GM23248 (cell line): ENCODE data around the gene PSMC6. TPM values are rescaled to one million over a fixed set of nuclear protein-coding genes. Genes with fewer than 3 reads are reported as not detected.
"Not testable (repeated sequence)": the region's sequence is repeated elsewhere in the genome, so short reads cannot be mapped to it uniquely, and the experiment has no call there.

Experiments
- DNase-seq: peaks from one replicate; pipeline ENCODE4 v3.0.0-alpha.2; 2015
- H2AFZ ChIP-seq: fragments of 200-600 bp; sonication (generic); 2 replicates; pipeline ENCODE4 v1.6.1; 2016; ENCODE audit warnings: antibody characterized with exemption
- H3F3A ChIP-seq: fragments of 200-600 bp; sonication (generic); 2 replicates; pipeline ENCODE4 v1.6.1; 2016; ENCODE audit warnings: mild to moderate bottlenecking, antibody characterized with exemption, mixed run types; ENCODE audit not compliant: insufficient read depth
- H3K27ac ChIP-seq: fragments of 200-600 bp; sonication (generic); 2 replicates; pipeline ENCODE4 v1.5.1; 2016; ENCODE audit warnings: mild to moderate bottlenecking
- H3K27me3 ChIP-seq: fragments of 200-600 bp; sonication (generic); replicated peaks from 2 replicates; pipeline ENCODE4 v1.6.1; 2016; ENCODE audit warnings: mild to moderate bottlenecking; ENCODE audit not compliant: insufficient read depth
- H3K36me3 ChIP-seq: fragments of 200-600 bp; sonication (generic); 2 replicates; pipeline ENCODE4 v1.6.1; 2016; ENCODE audit warnings: low read depth, mild to moderate bottlenecking
- H3K4me1 ChIP-seq: fragments of 200-600 bp; sonication (generic); 2 replicates; pipeline ENCODE4 v1.6.1; 2016; ENCODE audit warnings: mild to moderate bottlenecking; ENCODE audit not compliant: insufficient read depth
- H3K4me2 ChIP-seq: fragments of 200-600 bp; sonication (generic); one replicate; pipeline ENCODE4 v1.6.1; 2016; ENCODE audit warnings: mild to moderate bottlenecking; ENCODE audit not compliant: unreplicated experiment
- H3K4me3 ChIP-seq: fragments of 200-600 bp; sonication (generic); 2 replicates; pipeline ENCODE4 v1.5.1; 2016; ENCODE audit warnings: mild to moderate bottlenecking
- H3K79me2 ChIP-seq: fragments of 200-600 bp; sonication (generic); 2 replicates; pipeline ENCODE4 v1.6.1; 2016; ENCODE audit warnings: mild to moderate bottlenecking; ENCODE audit not compliant: insufficient read depth
- H3K9ac ChIP-seq: fragments of 200-600 bp; sonication (generic); 2 replicates; pipeline ENCODE4 v1.6.1; 2016; ENCODE audit warnings: mild to moderate bottlenecking
- H3K9me2 ChIP-seq: fragments of 200-600 bp; sonication (generic); 2 replicates; pipeline ENCODE4 v1.6.1; 2016; ENCODE audit warnings: mixed run types, mild to moderate bottlenecking, moderate library complexity; ENCODE audit not compliant: insufficient read depth
- H3K9me3 ChIP-seq: fragments of 200-600 bp; sonication (generic); one replicate; pipeline ENCODE4 v1.6.1; 2017; ENCODE audit warnings: low read depth
- H4K20me1 ChIP-seq: fragments of 200-600 bp; sonication (generic); 2 replicates; pipeline ENCODE4 v1.6.0; 2016; ENCODE audit not compliant: insufficient read depth
- EZH2 ChIP-seq: fragments of 200-600 bp; sonication (generic); IDR thresholded peaks from 2 replicates; pipeline ENCODE4 v1.6.1; 2018; ENCODE audit warnings: antibody characterized with exemption, mild to moderate bottlenecking; ENCODE audit not compliant: insufficient read depth, poor library complexity, severe bottlenecking
- EZH2phosphoT487 ChIP-seq: fragments of 200-600 bp; sonication (generic); IDR thresholded peaks from 2 replicates; pipeline ENCODE4 v1.6.1; 2018; ENCODE audit warnings: antibody characterized with exemption, moderate library complexity, mild to moderate bottlenecking, low read depth; ENCODE audit not compliant: insufficient read depth
- WGBS, 2 experiments: methylation state at CpG; one replicate each; pipeline ENCODE4 v1.1.6; 2015 to 2017; ENCODE audit warnings: low lambda C conversion rate in 2 of 2, low coverage in 1 of 2; ENCODE audit errors: missing lambda C conversion rate in 2 of 2; 5-methylcytosine and 5-hydroxymethylcytosine counted together
- in situ Hi-C: fragments of 300-500 bp; cut with MboI; formaldehyde crosslinking; loops from 2 replicates; pipeline ENCODE4 v1.15.0; 2020
- polyA plus RNA-seq: library from polyadenylated mRNA; unstranded; fragments of >200 nt; fragmentation: Nextera tagmentation; extraction: Ambion mirVana; gene quantifications from 2 replicates; pipeline ENCODE4 v1.2.1, GENCODE V29; 2016
- total RNA-seq: library from RNA; depleted of rRNA; stranded (reverse); fragments of >200 nt; shearing (Covaris generic); gene quantifications from 2 replicates; pipeline ENCODE4 v1.2.3, GENCODE V29; 2014

PSMC6 gene
- total and polyA plus RNA-seq, 2 experiments from 2014 or later: 98.8 to 108 TPM

DNA sequence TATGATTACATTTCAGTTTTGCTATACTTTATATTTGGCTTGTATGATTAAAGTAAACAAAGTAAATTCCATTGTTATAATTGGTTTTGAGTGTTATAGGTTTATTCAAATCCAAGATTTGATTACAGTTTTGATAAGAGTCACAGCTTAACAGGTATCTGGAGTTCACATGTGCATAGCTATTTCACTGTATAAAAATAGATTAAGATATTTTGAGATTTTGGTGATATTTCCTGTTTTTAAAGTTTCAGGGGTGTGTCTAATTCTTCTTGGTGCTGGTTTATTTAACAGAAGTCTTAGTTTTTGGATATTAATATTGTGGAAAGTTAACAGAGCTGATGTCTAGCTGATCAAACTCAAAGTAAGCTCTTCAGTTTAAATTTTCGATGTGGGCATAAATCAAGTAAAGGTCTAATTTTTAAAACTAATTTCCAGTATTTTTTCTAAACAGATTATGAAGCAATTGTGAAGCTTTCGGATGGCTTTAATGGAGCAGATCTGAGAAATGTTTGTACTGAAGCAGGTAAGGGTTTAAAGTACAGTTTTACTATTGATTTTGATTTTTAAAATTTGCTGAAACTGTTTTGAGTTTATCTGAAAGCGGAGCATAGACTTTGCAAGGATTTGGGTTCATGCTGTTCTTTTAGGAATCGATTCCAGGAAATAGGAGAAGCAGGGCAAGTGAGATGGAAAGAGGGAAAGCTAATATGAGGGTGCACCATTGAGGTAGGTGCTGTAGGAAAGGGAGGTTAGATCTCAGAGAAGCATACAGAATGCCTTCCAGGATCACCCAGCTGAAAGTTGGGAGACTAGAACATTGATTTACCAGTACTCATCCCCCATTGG is 16.7 kb downstream of the PSMC6 start:
- Histone ChIP-seq H3K36me3 (peaks cover 82% of the 10 kb centered on the region), H3K4me1 (no peaks in the 10 kb centered on the region), H3K27ac (no peak overlapping the region), H3K4me3 (no peak overlapping the region), H2AFZ (no peak overlapping the region), H3K4me2 (no peak overlapping the region), H3F3A (peaks cover 57% of the 10 kb centered on the region), H3K9me3 (no peaks in the 10 kb centered on the region), H3K9ac (no peak overlapping the region), H3K9me2 (no peaks in the 10 kb centered on the region), H3K27me3 (no peaks in the 10 kb centered on the region), H4K20me1 (no peaks in the 10 kb centered on the region), H3K79me2 (peaks cover 44% of the 10 kb centered on the region)
- in situ Hi-C loops: no loop called here
- WGBS, 2 experiments: 98 to 99% methylated on average over 4 of the region's 4 CpGs
- no peak for TF ChIP-seq EZH2phosphoT487
- TF ChIP-seq EZH2: no peak
- no peak for DNase-seq

DNA sequence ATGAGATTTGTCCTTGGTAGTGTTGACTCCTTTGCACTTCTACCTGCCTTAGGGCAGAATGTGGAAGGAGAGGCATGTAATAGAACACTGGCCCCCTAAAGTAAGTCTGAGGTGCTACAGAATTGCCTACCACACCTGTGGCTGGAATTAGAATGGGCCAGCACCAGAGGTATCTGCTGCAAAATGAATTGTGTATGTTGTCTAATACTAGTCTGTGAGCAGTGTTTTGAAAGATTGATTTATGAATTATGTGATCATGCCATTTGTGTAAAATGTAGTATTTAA is 17.3 kb downstream of the PSMC6 start:
- Histone ChIP-seq H3K4me3 (no peak overlapping the region), H3K9ac (no peak overlapping the region), H3K4me1 (no peaks in the 10 kb centered on the region), H3K9me2 (no peaks in the 10 kb centered on the region), H3F3A (peaks cover 60% of the 10 kb centered on the region), H3K9me3 (no peaks in the 10 kb centered on the region), H4K20me1 (no peaks in the 10 kb centered on the region), H3K27me3 (no peaks in the 10 kb centered on the region), H3K79me2 (peaks cover 39% of the 10 kb centered on the region), H2AFZ (no peak overlapping the region), H3K4me2 (no peak overlapping the region), H3K27ac (no peak overlapping the region), H3K36me3 (peaks cover 77% of the 10 kb centered on the region)
- TF ChIP-seq EZH2phosphoT487 (no peak), EZH2 (no peak)
- no peak for DNase-seq
- in situ Hi-C loops: no loop called here

DNA sequence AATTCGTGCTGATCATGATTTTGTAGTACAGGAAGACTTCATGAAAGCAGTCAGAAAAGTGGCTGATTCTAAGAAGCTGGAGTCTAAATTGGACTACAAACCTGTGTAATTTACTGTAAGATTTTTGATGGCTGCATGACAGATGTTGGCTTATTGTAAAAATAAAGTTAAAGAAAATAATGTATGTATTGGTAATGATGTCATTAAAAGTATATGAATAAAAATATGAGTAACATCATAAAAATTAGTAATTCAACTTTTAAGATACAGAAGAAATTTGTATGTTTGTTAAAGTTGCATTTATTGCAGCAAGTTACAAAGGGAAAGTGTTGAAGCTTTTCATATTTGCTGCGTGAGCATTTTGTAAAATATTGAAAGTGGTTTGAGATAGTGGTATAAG is 20.5 kb downstream of the PSMC6 start:
- H3K27ac ChIP-seq, H3K4me1 ChIP-seq, H3K9ac ChIP-seq, H4K20me1 ChIP-seq, H3K4me2 ChIP-seq, H3K4me3 ChIP-seq, in situ Hi-C loops, H3K27me3 ChIP-seq, H3K9me2 ChIP-seq, H3K9me3 ChIP-seq, H2AFZ ChIP-seq, DNase-seq: not testable (repeated sequence)
- peaks cover 47% of the 10 kb centered on the region for H3K79me2 ChIP-seq
- WGBS, 2 experiments: 96 to 100% methylated on average over 2 of the region's 2 CpGs
- peaks cover 55% of the 10 kb centered on the region for H3K36me3 ChIP-seq
- H3F3A ChIP-seq: peaks cover 52% of the 10 kb centered on the region

DNA sequence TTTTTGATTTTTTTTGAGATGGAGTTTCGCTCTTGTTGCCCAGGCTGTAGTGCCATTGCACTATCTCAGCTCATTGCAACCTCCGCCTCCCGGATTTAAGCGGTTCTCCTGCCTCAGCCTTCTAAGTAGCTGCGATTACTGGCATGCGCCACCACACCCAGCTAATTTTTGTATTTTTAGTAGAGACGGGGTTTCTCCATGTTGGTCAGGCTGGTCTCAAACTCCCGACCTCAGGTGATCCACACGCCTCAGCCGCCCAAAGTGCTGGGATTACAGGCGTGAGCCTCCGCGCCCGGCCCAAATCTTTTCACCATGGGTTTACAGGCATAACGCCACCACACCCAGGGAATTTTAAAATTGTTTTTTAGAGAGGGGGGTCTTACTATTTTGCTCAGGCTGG is 22.0 kb downstream of the PSMC6 start:
- H4K20me1 ChIP-seq, H3K4me3 ChIP-seq, H3K9me2 ChIP-seq, H3K27me3 ChIP-seq, in situ Hi-C loops, H2AFZ ChIP-seq, H3K4me1 ChIP-seq, H3K9me3 ChIP-seq, H3K4me2 ChIP-seq, H3K9ac ChIP-seq, DNase-seq: not testable (repeated sequence)
- Histone ChIP-seq H3K36me3 (peaks cover 41% of the 10 kb centered on the region), H3K27ac (peak overlapping the region; percentile 62), H3F3A (peaks cover 39% of the 10 kb centered on the region), H3K79me2 (peaks cover 54% of the 10 kb centered on the region)
- 86 to 88% methylated on average over 15 of the region's 15 CpGs for WGBS, 2 experiments

DNA sequence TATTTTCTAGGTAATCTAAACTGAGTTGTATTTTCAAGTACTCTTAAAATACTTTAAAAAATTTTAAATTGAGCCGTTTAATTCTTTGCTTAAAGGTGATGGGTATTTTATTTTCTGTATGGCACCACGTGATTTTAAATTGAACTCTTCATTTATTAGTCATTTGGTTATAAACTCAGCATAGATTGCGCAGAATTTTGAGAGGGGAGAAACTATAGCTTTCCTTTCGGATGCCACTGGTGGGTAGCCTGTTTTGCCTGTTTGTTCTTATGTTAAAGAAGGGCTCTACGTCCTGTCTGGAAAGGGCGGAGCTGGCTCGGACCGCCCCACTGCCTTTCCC is 22.6 kb downstream of the PSMC6 start:
- H4K20me1 ChIP-seq: no peaks in the 10 kb centered on the region
- H3K9ac ChIP-seq: peak overlapping the region; percentile 51
- peak overlapping the region; percentile 62 for H3K27ac ChIP-seq
- DNase-seq: no peak
- H3K9me3 ChIP-seq: no peaks in the 10 kb centered on the region
- peak overlapping the region; percentile 63 for H3K4me2 ChIP-seq
- WGBS, 2 experiments: 7 to 9% methylated on average over 7 to 8 of the region's 8 CpGs
- no peaks in the 10 kb centered on the region for H3K9me2 ChIP-seq
- peak overlapping the region; percentile 88 for H3K4me3 ChIP-seq
- H3K36me3 ChIP-seq: peaks cover 37% of the 10 kb centered on the region
- no peaks in the 10 kb centered on the region for H3K27me3 ChIP-seq
- H3K79me2 ChIP-seq: peaks cover 54% of the 10 kb centered on the region
- peak overlapping the region; percentile 73 for H2AFZ ChIP-seq
- TF ChIP-seq EZH2phosphoT487: no peak
- no peak for TF ChIP-seq EZH2
- H3F3A ChIP-seq: peaks cover 34% of the 10 kb centered on the region
- H3K4me1 ChIP-seq: no peaks in the 10 kb centered on the region
- in situ Hi-C loops: no loop called here
